Testis (tissue), 2 donors: ENCODE data around the gene MED10.

ENCODE experiments used
- POLR2A ChIP-seq: fragments of 450-650 bp; IDR thresholded peaks from one replicate; pipeline ENCODE4 v1.6.1; 2017; ENCODE audit warnings: antibody characterized with exemption, mild to moderate bottlenecking, moderate library complexity
- TF ChIP-seq, protein P1 (sequence below), 3 experiments: fragments of 450-650 bp in 2 of 3; fragments of 200-600 bp in 1 of 3; sonication (generic) in 1 of 3; IDR thresholded peaks; one replicate each; pipeline ENCODE4 v1.5.1; 2016 to 2019; ENCODE audit warnings: antibody characterized with exemption in 3 of 3, mild to moderate bottlenecking in 2 of 3, moderate library complexity in 1 of 3

- TF ChIP-seq, protein P1, sequence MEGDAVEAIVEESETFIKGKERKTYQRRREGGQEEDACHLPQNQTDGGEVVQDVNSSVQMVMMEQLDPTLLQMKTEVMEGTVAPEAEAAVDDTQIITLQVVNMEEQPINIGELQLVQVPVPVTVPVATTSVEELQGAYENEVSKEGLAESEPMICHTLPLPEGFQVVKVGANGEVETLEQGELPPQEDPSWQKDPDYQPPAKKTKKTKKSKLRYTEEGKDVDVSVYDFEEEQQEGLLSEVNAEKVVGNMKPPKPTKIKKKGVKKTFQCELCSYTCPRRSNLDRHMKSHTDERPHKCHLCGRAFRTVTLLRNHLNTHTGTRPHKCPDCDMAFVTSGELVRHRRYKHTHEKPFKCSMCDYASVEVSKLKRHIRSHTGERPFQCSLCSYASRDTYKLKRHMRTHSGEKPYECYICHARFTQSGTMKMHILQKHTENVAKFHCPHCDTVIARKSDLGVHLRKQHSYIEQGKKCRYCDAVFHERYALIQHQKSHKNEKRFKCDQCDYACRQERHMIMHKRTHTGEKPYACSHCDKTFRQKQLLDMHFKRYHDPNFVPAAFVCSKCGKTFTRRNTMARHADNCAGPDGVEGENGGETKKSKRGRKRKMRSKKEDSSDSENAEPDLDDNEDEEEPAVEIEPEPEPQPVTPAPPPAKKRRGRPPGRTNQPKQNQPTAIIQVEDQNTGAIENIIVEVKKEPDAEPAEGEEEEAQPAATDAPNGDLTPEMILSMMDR (IDR thresholded peaks at IDR 0.05): no peak
- TF ChIP-seq POLR2A: no peak
Measured at GRCh38 chr5:6340100-6340499, 38.2 kb downstream of the MED10 start.
